ENCODE measurements around the gene PARD6G.
"Not testable (repeated sequence)": the region's sequence is repeated elsewhere in the genome, so short reads cannot be mapped to it uniquely, and the experiment has no call there.

PARD6G gene

GRCh38 chr18:80168346-80168745 lies 79.0 kb downstream of the PARD6G start:
- no peak for DNase-seq

- no peak for DNase-seq
Measured at GRCh38 chr18:80167931-80168330, 79.4 kb downstream of the PARD6G start.

GRCh38 chr18:80167331-80167730 lies 80.0 kb downstream of the PARD6G start:
- DNase-seq = no peak

GRCh38 chr18:80166725-80167124 lies 80.6 kb downstream of the PARD6G start:
- DNase-seq = no peak

- no peak for DNase-seq
Measured at GRCh38 chr18:80166240-80166639, 81.1 kb downstream of the PARD6G start.

GRCh38 chr18:80164727-80165355 lies 82.5 kb downstream of the PARD6G start:
- DNase-seq = not testable (repeated sequence)

- DNase-seq = no peak
Measured at GRCh38 chr18:80163183-80163582, 84.1 kb downstream of the PARD6G start.

GRCh38 chr18:80161781-80162417 lies 85.4 kb downstream of the PARD6G start:
- DNase-seq = no peak

- no peak for DNase-seq
Measured at GRCh38 chr18:80159713-80160636, 87.3 kb downstream of the PARD6G start.

GRCh38 chr18:80158365-80158764 lies 88.9 kb downstream of the PARD6G start:
- no peak for DNase-seq

- no peak for DNase-seq
Measured at GRCh38 chr18:80157708-80158343, 89.5 kb downstream of the PARD6G start.

GRCh38 chr18:80154293-80154692 lies 93.0 kb downstream of the PARD6G start:
- DNase-seq = no peak

GRCh38 chr18:80149667-80150066 lies 97.6 kb downstream of the PARD6G start:
- DNase-seq = no peak

- no peak for DNase-seq
Measured at GRCh38 chr18:80148326-80149199, 98.8 kb downstream of the PARD6G start.

GRCh38 chr18:80147418-80148325 lies 99.6 kb downstream of the PARD6G start:
- DNase-seq = peak; percentile 20

GRCh38 chr18:80147037-80147417 lies 100.3 kb downstream of the PARD6G start:
- no peak for DNase-seq

GRCh38 chr18:80145196-80145804 lies 102.0 kb downstream of the PARD6G start:
- DNase-seq = no peak

- DNase-seq = no peak
Measured at GRCh38 chr18:80143881-80144280, 103.4 kb downstream of the PARD6G start.

- DNase-seq = no peak
Measured at GRCh38 chr18:80140455-80140985, 106.8 kb downstream of the PARD6G start.

GRCh38 chr18:80137976-80138375 lies 109.3 kb downstream of the PARD6G start:
- DNase-seq = no peak

Measured in NCI-H187 treated with DMSO at 0.1 percent for 48 hours (cell line).